Activated T-cell treated with anti-CD3 and anti-CD28 coated beads, Interleukin-2, amount 50 U/mL, for 4 hours (primary cell): ENCODE data around the gene SERPINA10. TPM values are rescaled to one million over a fixed set of nuclear protein-coding genes. Genes with fewer than 3 reads are reported as not detected.

Experiments used
- ATAC-seq, 2 donors: fragments of 200-7000 bp; cut with Tn5 transposase; one replicate each; pipeline ENCODE4 v1.10.0; 2021
- DNase-seq: peaks from one replicate; pipeline ENCODE4 v3.0.0-alpha.2; 2020
- H3K27me3 Mint-ChIP-seq: one replicate; pipeline ENCODE4 v1.8.0; 2021; ENCODE audit warnings: low read depth, mixed read lengths
- H3K36me3 Mint-ChIP-seq: one replicate; pipeline ENCODE4 v1.8.0; 2022; ENCODE audit warnings: mixed read lengths; ENCODE audit not compliant: insufficient read depth
- H3K4me1 Mint-ChIP-seq: one replicate; pipeline ENCODE4 v1.8.0; 2021; ENCODE audit warnings: low read depth, mixed read lengths
- H3K4me3 Mint-ChIP-seq: one replicate; pipeline ENCODE4 v1.8.0; 2021; ENCODE audit warnings: mild to moderate bottlenecking, moderate library complexity, mixed read lengths
- H3K9me3 Mint-ChIP-seq: one replicate; pipeline ENCODE4 v1.8.0; 2021; ENCODE audit warnings: mixed read lengths
- total RNA-seq, 3 donors: library from RNA; stranded (reverse); gene quantifications; one replicate each; pipeline ENCODE4 v1.2.1, GENCODE V29; 2021

The SERPINA10 gene
- total RNA-seq, 3 donors from 2014 or later = not detected

DNA sequence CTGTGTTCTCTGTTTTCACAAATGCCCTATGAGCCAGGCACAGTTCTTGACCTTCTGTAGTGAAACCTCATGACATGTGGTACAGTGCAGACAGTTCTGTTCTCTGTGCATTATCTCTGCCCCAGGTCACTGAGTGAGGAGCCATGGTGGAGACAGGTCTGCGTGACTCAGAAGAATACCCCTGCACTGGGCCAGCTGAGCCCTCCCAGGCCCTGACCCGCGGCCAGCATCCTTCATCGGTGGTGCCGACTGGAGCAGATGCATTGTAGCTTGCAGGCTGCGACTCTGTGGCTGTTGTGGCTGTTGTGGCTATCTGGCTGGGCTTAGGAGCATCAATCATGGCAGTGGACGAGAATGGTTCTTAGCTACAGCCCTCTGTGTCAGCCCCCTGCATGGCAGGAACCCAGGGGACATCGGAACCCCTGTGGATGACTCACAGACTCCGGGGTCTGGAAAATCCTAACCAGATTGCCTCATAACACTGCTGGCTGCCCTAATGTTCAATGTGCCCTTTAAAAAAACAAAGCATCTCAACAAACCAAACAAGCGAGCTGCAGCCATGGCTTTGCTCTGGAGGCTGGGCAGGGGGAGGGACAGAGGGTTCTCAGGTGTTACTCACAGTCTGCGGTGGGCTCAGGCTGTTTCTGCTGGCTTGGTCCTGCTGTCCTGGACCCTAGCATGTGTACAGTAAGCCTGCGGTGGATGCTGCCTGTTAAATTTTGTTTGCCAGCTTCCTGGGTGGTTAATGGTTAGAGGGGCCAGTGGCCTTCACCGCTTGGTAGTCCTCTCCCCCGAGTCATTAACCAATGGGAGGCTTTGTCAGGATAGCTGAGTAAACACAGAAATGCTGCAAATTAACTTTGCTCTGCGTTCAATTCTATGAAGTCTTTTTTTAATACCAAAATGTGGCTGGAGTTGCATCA, 29.8 kb upstream of the SERPINA10 start, which contains the start of gene SERPINA6:
Gene SERPINA6, minus strand, starts transcription at position 689 of the 923 bp plus-strand sequence. CDS start 8,688 bp downstream, outside the sequence.
- Mint-ChIP-seq H3K4me3 (no peak within 1 kb of the TSS), H3K4me1 (no peaks in the 10 kb centered on the region), H3K27me3 (no peaks in the 10 kb centered on the region), H3K36me3 (no peaks in the 10 kb centered on the region), H3K9me3 (no peaks in the 10 kb centered on the region)
- no peak for ATAC-seq
- no peak for DNase-seq

DNA sequence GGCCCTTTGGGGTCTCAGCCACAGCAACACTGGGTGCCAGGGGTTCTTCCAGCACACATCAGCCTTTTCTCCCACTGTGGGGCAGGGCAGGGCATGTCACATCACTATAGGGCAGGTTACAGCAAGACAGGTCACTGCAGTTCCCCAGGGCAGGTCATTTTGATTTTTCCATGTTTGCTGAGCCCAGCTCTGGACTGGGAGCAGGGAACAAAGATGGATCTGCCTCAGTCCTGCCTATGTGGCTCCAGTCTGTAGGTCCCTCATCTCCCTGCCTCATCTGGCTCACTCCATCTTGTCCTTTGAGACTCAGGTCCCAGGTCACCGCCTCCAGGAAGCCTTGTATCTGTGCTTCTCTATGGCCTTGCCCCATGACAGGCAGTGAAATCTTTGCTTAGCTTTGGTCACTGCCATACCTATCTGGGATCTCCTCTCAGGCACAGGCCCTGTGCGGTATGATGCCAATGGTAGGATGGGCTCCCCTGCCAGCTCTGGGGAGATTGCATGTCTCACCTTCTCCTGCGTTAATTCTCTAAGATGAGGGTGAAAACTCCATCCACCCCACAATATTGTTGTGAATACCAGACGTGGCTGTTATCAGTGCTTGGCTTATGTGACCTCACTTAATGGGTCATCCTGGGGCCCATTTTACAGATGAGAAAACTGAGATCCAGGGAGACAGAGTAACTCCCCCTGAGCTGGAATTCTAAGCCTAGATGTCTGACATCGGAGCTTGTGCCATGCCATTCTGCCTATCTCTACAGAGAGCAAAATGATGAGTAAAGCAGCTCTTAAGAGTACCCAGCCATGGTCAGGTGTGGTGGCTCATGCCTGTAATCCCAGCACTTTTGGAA, 28.6 kb upstream of the SERPINA10 start:
- H3K27me3 Mint-ChIP-seq = no peaks in the 10 kb centered on the region
- no peaks in the 10 kb centered on the region for H3K36me3 Mint-ChIP-seq
- H3K4me3 Mint-ChIP-seq = no peak overlapping the region
- no peak for ATAC-seq
- no peak for DNase-seq
- H3K4me1 Mint-ChIP-seq = no peaks in the 10 kb centered on the region
- no peaks in the 10 kb centered on the region for H3K9me3 Mint-ChIP-seq

DNA sequence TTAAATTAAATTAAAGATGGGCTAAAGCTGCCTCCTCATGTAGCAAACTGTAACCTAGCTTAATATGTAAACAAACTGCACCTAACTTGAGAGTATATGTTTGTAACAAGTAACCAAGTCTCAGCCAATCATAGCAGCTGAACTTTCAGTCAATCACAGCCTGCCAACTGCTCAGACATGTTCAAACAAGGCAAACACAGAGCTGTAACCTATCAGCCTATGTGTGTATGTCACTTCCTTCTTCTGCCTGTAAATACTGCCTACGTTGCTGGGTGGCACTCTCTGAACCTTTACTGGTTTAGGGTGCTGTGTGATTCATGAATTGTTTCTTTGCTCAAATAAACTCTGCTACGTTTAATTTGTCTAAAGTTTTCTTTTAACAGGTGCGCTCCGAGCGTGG, 27.2 kb upstream of the SERPINA10 start:
- Mint-ChIP-seq H3K4me3 (no peak overlapping the region), H3K9me3 (peaks cover 5% of the 10 kb centered on the region), H3K27me3 (no peaks in the 10 kb centered on the region), H3K4me1 (no peaks in the 10 kb centered on the region), H3K36me3 (no peaks in the 10 kb centered on the region)
- DNase-seq (no peak), ATAC-seq (no peak)

DNA sequence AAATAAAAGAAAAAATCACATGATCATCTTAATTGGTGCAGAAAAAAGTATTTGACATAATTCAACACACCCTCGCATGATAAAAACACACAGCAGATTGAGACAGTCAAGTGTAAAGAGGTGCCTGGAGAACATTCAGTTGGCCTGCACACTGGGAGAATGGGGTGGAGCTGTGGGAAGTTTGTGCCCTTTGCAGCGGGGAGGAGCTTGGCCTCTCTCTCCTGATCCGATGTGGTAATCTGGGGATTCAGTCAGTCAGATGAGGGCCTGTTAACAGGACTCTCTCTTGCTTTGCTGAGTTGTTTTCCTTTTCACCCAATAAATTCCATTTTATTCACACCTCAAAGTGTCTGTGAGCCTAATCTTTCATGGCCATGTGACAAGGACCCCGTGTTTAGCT, 24.2 kb upstream of the SERPINA10 start:
- H3K4me3 Mint-ChIP-seq = no peak overlapping the region
- ATAC-seq = no peak
- no peak for DNase-seq
- H3K9me3 Mint-ChIP-seq = peaks cover 5% of the 10 kb centered on the region
- no peaks in the 10 kb centered on the region for H3K27me3 Mint-ChIP-seq
- no peaks in the 10 kb centered on the region for H3K36me3 Mint-ChIP-seq
- H3K4me1 Mint-ChIP-seq = no peaks in the 10 kb centered on the region

DNA sequence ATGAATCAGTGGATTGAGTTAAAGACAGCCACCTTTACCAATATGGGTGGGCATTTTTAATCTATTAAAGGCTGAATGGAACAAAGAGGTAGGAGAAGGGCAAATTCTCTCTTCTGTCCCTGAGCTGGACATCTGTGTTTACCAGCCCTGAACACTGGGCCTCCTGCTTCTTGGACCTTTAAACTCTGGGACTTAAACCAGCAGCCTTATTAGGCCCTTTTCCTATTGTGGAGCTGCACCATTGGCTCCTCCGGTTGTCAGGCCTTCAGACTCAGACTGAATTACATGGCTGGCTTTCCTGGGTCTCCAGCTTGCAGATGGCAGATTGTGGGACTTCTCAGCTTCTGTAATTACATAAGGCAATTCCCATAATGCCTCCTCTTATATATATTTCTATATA, 23.6 kb upstream of the SERPINA10 start:
- no peaks in the 10 kb centered on the region for H3K36me3 Mint-ChIP-seq
- H3K4me3 Mint-ChIP-seq = no peak overlapping the region
- ATAC-seq (no peak), DNase-seq (no peak)
- H3K27me3 Mint-ChIP-seq = no peaks in the 10 kb centered on the region
- H3K4me1 Mint-ChIP-seq = no peaks in the 10 kb centered on the region
- peaks cover 5% of the 10 kb centered on the region for H3K9me3 Mint-ChIP-seq

DNA sequence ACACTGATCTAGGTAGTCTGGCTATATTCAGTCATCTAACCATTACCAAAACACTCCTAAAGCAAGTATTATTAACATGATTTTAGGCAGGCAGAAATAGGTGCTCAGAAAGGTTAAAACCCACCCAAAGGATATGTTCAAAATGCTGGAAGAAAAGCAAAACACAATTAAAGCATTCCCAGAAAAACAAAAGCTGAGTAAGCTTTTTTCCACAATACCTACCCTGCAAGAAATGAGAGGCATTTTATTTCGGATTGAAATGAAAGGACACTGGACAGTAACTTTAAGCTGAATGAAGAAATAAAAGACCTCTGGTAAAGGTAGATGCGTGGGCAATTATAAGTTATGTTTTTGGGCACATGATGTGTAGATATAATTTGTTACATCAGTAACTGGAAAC, 21.8 kb upstream of the SERPINA10 start:
- DNase-seq (no peak), ATAC-seq (no peak)
- H3K4me1 Mint-ChIP-seq = no peaks in the 10 kb centered on the region
- peaks cover 5% of the 10 kb centered on the region for H3K9me3 Mint-ChIP-seq
- no peak overlapping the region for H3K4me3 Mint-ChIP-seq
- peaks cover 1% of the 10 kb centered on the region for H3K27me3 Mint-ChIP-seq
- H3K36me3 Mint-ChIP-seq = no peaks in the 10 kb centered on the region

DNA sequence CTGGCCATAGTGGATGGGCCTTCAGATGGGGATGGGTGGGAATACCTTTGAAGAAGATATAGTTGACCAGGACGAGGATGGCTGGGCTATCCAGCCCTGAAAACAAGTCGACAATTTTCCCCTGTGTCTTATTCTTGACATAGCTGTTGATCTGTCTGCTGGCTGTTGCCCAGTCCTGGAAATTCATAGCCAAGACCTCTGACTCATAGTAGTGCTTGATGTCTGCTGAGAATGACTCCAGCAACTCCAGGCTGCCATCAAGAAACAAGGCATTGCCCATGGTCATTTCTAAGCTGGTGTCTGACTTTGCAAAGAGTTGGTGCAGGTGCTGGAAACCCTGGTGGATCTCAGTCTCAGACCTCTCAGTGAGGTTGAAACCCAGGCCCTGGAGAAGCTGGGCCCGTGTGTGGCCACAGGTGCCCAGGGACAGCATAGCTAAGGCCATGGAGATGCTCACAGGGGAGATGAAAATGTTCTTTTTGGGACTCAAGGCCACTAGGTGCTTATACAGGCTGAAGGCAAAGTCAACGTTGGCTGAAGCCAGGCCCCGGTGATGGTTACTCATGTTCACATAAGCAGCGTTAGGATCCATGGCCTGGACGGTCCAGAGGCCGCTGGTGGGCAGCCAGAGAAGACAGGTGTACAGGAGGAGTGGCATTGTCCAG, 21.1 kb upstream of the SERPINA10 start:
- ATAC-seq = no peak
- H3K4me1 Mint-ChIP-seq = no peaks in the 10 kb centered on the region

DNA sequence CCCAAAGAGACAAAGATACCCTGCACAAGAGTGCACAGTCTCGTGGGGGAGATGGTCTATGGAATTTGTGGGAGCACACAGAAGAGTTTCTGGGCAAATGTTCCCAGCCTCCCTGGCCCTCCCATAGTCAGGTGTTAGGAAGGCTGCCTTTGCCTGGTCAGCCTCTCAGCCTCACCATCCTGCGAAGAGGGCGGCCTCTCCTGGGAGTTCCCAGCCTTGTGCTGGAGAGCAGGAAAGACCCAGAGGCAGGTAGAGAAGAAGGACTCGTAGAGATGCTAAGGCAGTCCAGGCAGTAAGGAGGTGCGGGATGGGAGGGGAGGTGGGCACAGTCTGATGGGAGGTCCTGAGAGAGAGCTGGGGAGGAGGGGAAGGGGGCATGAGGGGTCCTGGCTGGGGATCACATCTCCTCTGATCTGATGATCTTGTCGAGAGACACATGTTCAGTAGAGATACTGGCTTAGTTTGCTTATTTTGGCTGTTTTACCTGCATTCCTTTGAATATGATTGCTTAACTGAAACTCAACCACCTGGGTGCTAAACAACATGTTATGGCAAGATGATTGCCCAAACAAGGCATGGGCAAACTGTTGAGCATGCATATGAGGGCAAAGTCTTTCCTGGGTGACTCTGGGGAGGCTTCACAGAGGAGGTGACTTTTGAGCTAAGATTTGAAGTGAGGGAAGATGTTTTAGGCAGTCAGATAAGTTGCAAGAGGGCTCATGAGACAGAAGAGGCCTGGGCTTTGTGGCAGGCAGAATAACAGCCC, 19.6 kb upstream of the SERPINA10 start:
- ATAC-seq (no peak), DNase-seq (no peak)
- Mint-ChIP-seq H3K4me1 (no peaks in the 10 kb centered on the region), H3K27me3 (peaks cover 1% of the 10 kb centered on the region), H3K36me3 (no peaks in the 10 kb centered on the region), H3K4me3 (no peak overlapping the region), H3K9me3 (peaks cover 20% of the 10 kb centered on the region)

More for the DNA sequence above, 21.1 kb upstream of the SERPINA10 start:
- H3K36me3 Mint-ChIP-seq = no peaks in the 10 kb centered on the region
- no peak for DNase-seq
- peaks cover 7% of the 10 kb centered on the region for H3K9me3 Mint-ChIP-seq
- peaks cover 1% of the 10 kb centered on the region for H3K27me3 Mint-ChIP-seq
- no peak overlapping the region for H3K4me3 Mint-ChIP-seq

DNA sequence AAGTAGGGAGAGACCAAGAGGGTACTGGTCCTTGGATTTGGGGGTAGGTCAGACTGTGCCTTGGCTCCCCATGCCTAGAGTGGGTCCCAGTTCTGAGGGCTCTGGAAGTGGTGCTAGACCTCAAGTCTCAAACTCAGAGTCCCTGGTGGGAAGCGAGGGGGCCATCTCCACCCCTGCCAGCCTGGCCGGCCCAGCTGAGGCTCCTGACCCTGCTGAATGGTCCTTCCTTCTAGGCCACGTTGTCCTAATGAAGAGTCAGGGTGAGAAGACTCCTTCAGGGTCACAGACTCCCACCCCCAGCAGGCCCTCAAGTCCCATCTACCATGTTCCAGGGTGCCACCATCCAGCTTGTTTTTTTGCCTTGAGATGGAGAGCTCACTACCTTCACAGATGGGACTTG, 17.2 kb upstream of the SERPINA10 start:
- Mint-ChIP-seq H3K4me1 (no peaks in the 10 kb centered on the region), H3K27me3 (peaks cover 1% of the 10 kb centered on the region), H3K9me3 (peaks cover 18% of the 10 kb centered on the region), H3K36me3 (no peaks in the 10 kb centered on the region), H3K4me3 (no peak overlapping the region)
- ATAC-seq (no peak), DNase-seq (no peak)

DNA sequence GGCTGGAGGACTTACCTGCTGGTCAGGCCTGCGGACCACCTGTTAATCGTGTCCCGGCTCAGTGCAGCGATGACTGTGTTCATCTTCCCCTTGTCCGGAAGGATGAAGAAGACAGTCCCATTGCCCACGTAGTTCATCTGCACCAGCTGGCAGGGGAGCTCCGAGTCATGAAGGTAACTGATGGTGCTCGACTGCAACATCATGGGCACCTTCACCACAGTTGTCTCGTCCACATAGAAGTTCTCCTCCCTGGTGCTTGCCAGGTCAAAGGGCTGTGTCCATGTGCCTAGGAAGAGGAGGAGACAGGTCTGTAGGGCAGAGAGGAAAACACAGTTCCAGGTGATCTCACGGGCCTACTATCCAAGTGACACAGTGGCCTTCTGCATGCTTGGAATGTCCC, 16.7 kb upstream of the SERPINA10 start:
- H3K36me3 Mint-ChIP-seq = no peaks in the 10 kb centered on the region
- H3K4me3 Mint-ChIP-seq = no peak overlapping the region
- no peaks in the 10 kb centered on the region for H3K4me1 Mint-ChIP-seq
- DNase-seq (no peak), ATAC-seq (no peak)
- H3K9me3 Mint-ChIP-seq = peaks cover 18% of the 10 kb centered on the region
- H3K27me3 Mint-ChIP-seq = peaks cover 1% of the 10 kb centered on the region

DNA sequence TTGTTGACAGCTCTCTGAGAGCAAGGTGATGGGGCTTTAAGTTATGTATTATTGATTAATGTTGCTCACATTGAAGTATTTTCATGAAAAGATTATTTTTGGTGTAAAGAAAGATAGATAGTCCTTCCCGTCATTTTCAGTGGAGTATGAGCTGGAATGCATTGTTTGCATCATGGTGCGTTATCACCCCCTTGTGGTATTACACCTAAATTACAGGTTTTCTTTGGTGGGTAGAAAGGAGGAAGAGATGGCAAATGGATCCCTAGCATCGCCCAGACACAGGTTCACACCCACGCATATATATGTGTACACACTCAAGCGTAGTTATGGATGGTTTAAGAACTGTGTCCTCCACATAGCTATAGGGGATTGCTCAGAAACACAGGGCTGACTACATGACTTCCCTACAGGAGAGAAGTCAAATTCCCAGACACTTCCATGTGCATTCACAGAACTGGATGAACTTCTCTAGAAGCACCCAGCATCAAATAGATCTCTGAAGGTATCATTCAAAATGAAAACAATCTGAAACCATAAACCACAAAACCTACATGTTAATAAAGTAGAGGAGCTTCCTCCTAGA, 14.4 kb upstream of the SERPINA10 start:
- Mint-ChIP-seq H3K36me3 (no peaks in the 10 kb centered on the region), H3K9me3 (peaks cover 18% of the 10 kb centered on the region), H3K27me3 (peaks cover 1% of the 10 kb centered on the region), H3K4me3 (no peak overlapping the region), H3K4me1 (no peaks in the 10 kb centered on the region)
- ATAC-seq (no peak), DNase-seq (no peak)

DNA sequence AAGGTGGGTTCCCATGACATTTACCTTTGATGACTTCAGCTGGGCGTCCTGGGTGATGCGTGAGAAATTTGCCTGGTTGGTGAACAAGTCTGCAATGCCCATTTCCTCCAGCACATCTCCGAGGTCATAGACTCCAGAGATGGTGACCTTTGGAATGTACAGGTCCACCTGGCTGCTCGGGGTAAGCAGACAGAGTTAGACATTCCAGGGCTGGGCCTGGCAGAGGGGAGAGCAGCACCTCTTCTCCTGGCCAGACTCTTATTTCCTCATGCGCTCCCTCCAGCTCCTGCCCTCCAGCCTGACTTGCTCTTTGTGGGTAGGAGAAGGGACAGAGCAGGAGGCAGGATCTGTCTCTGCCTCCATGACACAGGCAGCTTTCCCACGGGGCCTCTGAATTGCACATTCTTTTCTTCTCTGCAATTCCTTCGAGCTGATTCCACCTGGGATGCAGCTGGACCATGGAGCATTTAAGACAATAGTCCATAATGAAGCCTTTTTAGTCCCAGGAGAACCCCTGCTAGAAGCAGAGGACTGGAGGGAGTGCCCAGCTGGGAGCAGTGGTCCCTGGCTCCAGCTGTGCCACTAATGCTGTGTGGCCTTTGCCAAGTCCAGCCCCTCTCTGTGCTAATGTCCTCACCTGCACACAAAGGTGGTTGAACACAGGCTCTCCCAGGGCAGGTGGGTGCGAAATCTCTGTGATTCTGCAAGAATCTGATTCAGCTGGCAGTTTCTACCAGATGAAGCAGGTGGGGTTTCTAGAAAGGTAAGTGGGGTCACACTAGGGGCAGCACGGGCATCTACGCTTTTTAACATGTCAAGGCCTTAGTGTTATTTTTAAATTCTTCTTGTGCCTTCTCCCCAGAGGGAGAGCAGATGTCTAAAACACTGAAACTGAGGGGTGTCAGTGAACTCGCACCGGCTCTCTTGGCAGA, 13.2 kb upstream of the SERPINA10 start:
- peaks cover 18% of the 10 kb centered on the region for H3K9me3 Mint-ChIP-seq
- ATAC-seq (no peak), DNase-seq (no peak)
- H3K27me3 Mint-ChIP-seq = peaks cover 1% of the 10 kb centered on the region
- no peak overlapping the region for H3K4me3 Mint-ChIP-seq
- H3K4me1 Mint-ChIP-seq = no peaks in the 10 kb centered on the region
- no peaks in the 10 kb centered on the region for H3K36me3 Mint-ChIP-seq

DNA sequence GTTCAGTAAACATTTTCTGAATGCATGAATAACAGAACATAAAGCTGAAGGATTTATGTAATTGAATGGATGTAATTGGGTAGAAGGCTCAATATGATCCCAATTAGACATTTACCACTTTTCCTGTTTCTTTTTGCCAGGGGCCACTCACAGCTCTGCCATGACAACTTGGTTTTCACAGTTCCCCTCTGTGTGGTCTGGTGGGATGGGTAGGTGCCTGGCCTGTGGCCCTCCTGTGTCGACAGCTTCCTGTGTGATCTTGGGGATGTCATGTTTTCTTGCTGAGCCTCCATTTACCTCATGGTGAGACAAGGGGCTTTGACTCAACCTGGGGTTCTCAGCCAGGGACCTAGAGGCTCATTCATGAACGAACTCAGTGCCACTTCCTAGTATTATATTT, 12.6 kb upstream of the SERPINA10 start:
- Mint-ChIP-seq H3K27me3 (no peaks in the 10 kb centered on the region), H3K4me3 (no peak overlapping the region)
- no peak for ATAC-seq

More for the DNA sequence above, 12.6 kb upstream of the SERPINA10 start:
- no peaks in the 10 kb centered on the region for H3K36me3 Mint-ChIP-seq
- no peaks in the 10 kb centered on the region for H3K4me1 Mint-ChIP-seq
- DNase-seq = no peak
- H3K9me3 Mint-ChIP-seq = peaks cover 18% of the 10 kb centered on the region
